Fibroblast of lung (primary cell): ENCODE measurements around the gene SHC4.

Source experiments
- EZH2 ChIP-seq: IDR thresholded peaks from 2 replicates; pipeline ENCODE4 v1.5.1; 2012; ENCODE audit warnings: low read length, control low read depth, mild to moderate bottlenecking; ENCODE audit errors: missing control alignments
- TF ChIP-seq, protein P1 (sequence below), 2 donors: IDR thresholded peaks in 1 of 2; conservative IDR thresholded peaks in 1 of 2; 1 replicate in 1 of 2; 2 replicates in 1 of 2; pipeline ENCODE4 v1.5.1; 2011 to 2012; ENCODE audit warnings: low read length in 2 of 2, control low read depth in 1 of 2, inconsistent platforms in 1 of 2, low read depth in 1 of 2, mild to moderate bottlenecking in 1 of 2

DNA sequence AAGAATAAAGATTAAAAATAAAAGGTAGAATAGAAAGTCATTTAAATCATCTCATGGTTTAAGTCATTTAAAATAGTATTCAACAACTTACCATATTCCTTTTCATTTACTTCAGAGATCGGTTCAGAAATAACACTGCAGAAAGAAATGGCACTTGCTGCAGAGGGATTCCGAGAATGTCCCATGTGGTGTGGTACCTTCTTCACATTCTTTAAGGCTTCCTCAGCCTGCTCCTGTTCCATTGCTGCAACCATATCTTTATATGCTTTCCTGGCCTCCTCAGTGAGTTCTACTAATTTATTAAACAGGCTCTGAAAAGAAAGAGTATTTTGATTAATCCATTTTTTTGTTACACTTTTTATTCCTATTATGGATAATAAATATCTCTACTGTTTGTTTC is 32.6 kb upstream of the SHC4 start:
- no peak for TF ChIP-seq EZH2
- TF ChIP-seq, protein P1, sequence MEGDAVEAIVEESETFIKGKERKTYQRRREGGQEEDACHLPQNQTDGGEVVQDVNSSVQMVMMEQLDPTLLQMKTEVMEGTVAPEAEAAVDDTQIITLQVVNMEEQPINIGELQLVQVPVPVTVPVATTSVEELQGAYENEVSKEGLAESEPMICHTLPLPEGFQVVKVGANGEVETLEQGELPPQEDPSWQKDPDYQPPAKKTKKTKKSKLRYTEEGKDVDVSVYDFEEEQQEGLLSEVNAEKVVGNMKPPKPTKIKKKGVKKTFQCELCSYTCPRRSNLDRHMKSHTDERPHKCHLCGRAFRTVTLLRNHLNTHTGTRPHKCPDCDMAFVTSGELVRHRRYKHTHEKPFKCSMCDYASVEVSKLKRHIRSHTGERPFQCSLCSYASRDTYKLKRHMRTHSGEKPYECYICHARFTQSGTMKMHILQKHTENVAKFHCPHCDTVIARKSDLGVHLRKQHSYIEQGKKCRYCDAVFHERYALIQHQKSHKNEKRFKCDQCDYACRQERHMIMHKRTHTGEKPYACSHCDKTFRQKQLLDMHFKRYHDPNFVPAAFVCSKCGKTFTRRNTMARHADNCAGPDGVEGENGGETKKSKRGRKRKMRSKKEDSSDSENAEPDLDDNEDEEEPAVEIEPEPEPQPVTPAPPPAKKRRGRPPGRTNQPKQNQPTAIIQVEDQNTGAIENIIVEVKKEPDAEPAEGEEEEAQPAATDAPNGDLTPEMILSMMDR (conservative IDR thresholded peaks at IDR 0.05 in 1 of 2, IDR thresholded peaks at IDR 0.05 in 1 of 2; ENCODE audit: low read depth in 1 of 2, low read length in 2 of 2) = no peak
